Tibial artery (tissue), 4 donors: Measurements from ENCODE around the gene PTPRD.

ENCODE experiments used
- DNase-seq, 2 donors: peaks; one replicate each; pipeline ENCODE4 v3.0.0-alpha.2; 2019
- H3K27ac ChIP-seq, 2 donors: fragments of 200-600 bp; sonication (generic) in 1 of 2; 1 replicate in 1 of 2; 2 replicates in 1 of 2; pipeline ENCODE4 v1.5.1; 2018 to 2019; ENCODE audit warnings: mild to moderate bottlenecking in 1 of 2
- H3K27me3 ChIP-seq, 2 donors: fragments of 200-600 bp; sonication (generic) in 1 of 2; one replicate each; pipeline versions ENCODE4 v1.5.1 to v1.6.0; 2016 to 2019
- H3K36me3 ChIP-seq, 3 donors: fragments of 200-600 bp; sonication (generic) in 2 of 3; one replicate each; pipeline ENCODE4 v1.5.1; 2016 to 2019; ENCODE audit warnings: mild to moderate bottlenecking in 2 of 3
- H3K4me1 ChIP-seq, 4 donors: fragments of 200-600 bp; sonication (generic) in 2 of 4; 1 replicate in 3 of 4; 2 replicates in 1 of 4; pipeline ENCODE4 v1.5.1; 2016 to 2019
- H3K4me3 ChIP-seq, 2 donors: fragments of 200-600 bp; sonication (generic) in 1 of 2; 1 replicate in 1 of 2; 2 replicates in 1 of 2; pipeline ENCODE4 v1.5.1; 2018 to 2019; ENCODE audit warnings: mild to moderate bottlenecking in 2 of 2
- H3K9me3 ChIP-seq, 3 donors: fragments of 200-600 bp; sonication (generic) in 1 of 3; one replicate each; pipeline ENCODE4 v1.5.1; 2016 to 2019
- intact Hi-C: fragments of 100-400 bp; cut with DNase I; formaldehyde crosslinking; loops from one replicate; pipeline ENCODE4 v1.15.0; 2023; ENCODE audit warnings: low total_unique reads
- TF ChIP-seq, protein P1 (sequence below), 2 experiments: fragments of 200-600 bp in 1 of 2; fragments of 450-650 bp in 1 of 2; IDR thresholded peaks; one replicate each; pipeline ENCODE4 v1.5.1; 2017 to 2019; ENCODE audit warnings: antibody characterized with exemption in 2 of 2, mild to moderate bottlenecking in 1 of 2, moderate library complexity in 1 of 2

The PTPRD gene

DNA sequence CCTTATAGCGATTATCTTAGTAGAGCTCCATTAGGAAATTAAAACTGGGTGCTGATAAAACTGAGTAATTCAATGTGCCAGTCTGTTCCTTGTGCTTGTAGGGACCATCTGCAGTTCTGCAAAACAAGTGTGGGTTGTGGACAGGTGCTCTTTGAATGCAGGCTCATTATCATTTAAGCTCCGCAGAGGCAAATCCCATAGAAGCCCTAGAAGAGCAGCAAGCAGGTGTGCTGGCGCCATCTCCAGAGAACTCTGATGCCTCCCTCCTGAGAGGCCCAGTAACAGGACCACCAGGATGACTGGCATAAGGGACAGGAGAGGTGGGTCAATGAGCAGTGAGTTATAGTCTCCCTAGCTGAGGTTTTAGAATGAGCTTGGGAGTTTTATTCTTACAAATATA, 1470.8 kb downstream of the PTPRD start:
- DNase-seq: no peak
- Histone ChIP-seq H3K36me3 (no peaks in the 10 kb centered on the region), H3K4me3 (no peak overlapping the region), H3K27ac (no peak overlapping the region), H3K27me3 (no peaks in the 10 kb centered on the region), H3K9me3 (no peaks in the 10 kb centered on the region), H3K4me1 (no peaks in the 10 kb centered on the region)
- intact Hi-C loops: no loop called here
- TF ChIP-seq, protein P1, sequence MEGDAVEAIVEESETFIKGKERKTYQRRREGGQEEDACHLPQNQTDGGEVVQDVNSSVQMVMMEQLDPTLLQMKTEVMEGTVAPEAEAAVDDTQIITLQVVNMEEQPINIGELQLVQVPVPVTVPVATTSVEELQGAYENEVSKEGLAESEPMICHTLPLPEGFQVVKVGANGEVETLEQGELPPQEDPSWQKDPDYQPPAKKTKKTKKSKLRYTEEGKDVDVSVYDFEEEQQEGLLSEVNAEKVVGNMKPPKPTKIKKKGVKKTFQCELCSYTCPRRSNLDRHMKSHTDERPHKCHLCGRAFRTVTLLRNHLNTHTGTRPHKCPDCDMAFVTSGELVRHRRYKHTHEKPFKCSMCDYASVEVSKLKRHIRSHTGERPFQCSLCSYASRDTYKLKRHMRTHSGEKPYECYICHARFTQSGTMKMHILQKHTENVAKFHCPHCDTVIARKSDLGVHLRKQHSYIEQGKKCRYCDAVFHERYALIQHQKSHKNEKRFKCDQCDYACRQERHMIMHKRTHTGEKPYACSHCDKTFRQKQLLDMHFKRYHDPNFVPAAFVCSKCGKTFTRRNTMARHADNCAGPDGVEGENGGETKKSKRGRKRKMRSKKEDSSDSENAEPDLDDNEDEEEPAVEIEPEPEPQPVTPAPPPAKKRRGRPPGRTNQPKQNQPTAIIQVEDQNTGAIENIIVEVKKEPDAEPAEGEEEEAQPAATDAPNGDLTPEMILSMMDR (IDR thresholded peaks at IDR 0.05): no peak

DNA sequence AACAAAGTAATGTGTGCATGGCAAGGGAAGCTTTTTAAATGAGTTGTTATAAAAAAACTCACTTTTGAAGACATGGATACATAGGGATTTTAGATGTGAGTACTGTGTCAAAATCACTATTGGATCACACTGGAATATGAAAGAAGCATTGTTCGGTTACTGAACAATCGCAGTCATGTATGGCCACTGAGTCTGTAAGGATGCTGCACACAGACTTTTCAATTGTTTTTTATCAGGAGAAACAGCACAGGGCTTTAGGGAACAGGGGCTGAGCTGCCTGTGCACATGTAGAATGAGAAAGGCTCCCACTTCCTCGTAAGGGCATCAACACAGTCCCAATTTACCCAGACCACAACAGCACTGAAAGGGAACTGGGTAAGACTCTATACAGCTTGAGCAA, 1479.3 kb downstream of the PTPRD start:
- H3K27ac ChIP-seq: no peak overlapping the region
- H3K4me3 ChIP-seq: no peak overlapping the region
- no peaks in the 10 kb centered on the region for H3K9me3 ChIP-seq
- intact Hi-C loops: no loop called here
- DNase-seq: no peak
- H3K4me1 ChIP-seq: no peaks in the 10 kb centered on the region
- no peaks in the 10 kb centered on the region for H3K27me3 ChIP-seq
- TF ChIP-seq, protein P1 (IDR thresholded peaks at IDR 0.05): no peak
- H3K36me3 ChIP-seq: no peaks in the 10 kb centered on the region

DNA sequence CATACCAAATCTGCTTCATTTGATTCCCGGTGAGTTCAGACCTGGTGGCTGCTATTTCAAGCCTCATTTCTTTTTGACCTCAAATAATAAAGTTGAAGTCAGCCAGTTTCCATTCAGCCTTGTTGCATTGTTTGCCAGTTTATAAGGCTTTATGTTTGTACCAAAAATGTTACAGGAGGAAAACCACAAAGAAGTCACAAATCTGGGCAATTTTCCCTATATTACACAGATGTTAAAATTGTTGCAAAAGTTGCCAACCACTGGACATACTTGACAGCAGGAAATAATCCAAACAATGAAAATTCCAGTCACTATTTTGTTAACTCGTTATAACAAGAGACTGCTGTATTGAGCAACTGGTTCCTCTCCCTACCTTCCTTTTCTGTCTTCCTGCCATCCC, 1488.2 kb downstream of the PTPRD start:
- no peaks in the 10 kb centered on the region for H3K4me1 ChIP-seq
- H3K36me3 ChIP-seq: no peaks in the 10 kb centered on the region
- TF ChIP-seq, protein P1 (IDR thresholded peaks at IDR 0.05): no peak
- H3K9me3 ChIP-seq: no peaks in the 10 kb centered on the region
- no peak overlapping the region for H3K4me3 ChIP-seq
- H3K27me3 ChIP-seq: no peaks in the 10 kb centered on the region
- H3K27ac ChIP-seq: no peak overlapping the region
- intact Hi-C loops: no loop called here
- no peak for DNase-seq

DNA sequence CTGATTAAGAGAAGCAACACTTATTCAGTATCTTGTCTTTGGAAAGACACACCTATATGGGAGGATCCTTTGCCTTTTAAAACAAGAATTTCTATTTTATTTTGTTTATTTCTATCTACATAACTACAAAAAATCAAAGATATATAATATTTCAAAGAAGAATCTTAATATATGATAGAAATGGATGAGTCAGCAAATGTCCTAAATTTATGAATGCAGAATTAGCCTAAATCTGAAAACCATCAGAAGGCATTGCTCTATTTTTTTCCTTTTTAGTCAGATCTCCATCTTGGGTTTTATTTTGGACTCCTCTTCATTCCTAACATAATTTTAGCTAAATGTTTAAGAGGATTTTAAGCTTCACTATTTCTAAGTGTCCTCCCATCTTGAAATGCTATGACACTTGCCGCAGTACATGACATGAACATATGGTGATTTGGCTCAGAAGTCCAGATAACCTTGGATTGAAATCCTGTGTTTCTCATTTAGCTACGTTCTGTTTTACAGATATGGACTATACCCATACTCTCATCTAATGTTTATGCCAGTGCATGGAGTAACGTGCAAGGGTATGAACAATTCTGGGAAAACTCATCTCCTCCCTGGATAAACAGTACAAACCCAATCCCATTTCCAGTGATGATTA, 1490.4 kb downstream of the PTPRD start:
- H3K27me3 ChIP-seq: no peaks in the 10 kb centered on the region
- TF ChIP-seq, protein P1 (IDR thresholded peaks at IDR 0.05): no peak
- intact Hi-C loops: no loop called here
- H3K36me3 ChIP-seq: no peaks in the 10 kb centered on the region
- H3K4me3 ChIP-seq: no peak overlapping the region
- DNase-seq: no peak
- no peaks in the 10 kb centered on the region for H3K4me1 ChIP-seq
- no peaks in the 10 kb centered on the region for H3K9me3 ChIP-seq
- H3K27ac ChIP-seq: no peak overlapping the region

DNA sequence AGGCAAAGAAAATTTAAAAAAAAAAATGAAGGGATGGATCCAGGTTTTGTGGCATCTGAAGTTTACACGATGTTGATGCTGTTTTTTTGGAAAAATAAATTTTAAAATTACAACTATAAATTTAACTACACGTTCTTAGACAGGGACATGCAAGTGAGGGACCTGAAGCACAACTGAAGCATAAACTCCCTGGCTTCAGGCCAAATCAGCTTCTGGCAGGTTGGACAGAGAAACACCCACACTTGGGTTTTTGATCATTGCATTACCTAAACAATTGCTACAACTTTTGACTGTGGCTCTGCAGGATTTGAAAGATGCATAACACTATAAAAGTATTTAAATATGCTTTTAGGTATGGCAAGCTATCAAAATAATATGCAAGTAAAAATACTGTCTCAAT, 1494.9 kb downstream of the PTPRD start:
- Histone ChIP-seq H3K9me3 (no peaks in the 10 kb centered on the region), H3K27ac (no peak overlapping the region), H3K4me1 (no peaks in the 10 kb centered on the region), H3K27me3 (no peaks in the 10 kb centered on the region), H3K36me3 (no peaks in the 10 kb centered on the region), H3K4me3 (no peak overlapping the region)
- intact Hi-C loops: no loop called here
- DNase-seq: no peak
- TF ChIP-seq, protein P1 (IDR thresholded peaks at IDR 0.05): no peak
